Endothelial cell of umbilical vein (primary cell): ENCODE measurements around the gene MYO1G. TPM values are rescaled to one million over a fixed set of nuclear protein-coding genes. Genes with fewer than 3 reads are reported as not detected.

Experiments
- BruUV-seq: library from RNA; stranded (reverse); fragments of 400-500 nt; replicated peaks from 2 replicates; lab custom pipeline; 2021; lab: Mats Ljungman, UMichigan
- CTCF ChIA-PET: fragments of 300-600, 350-600 bp; sonication (Branson Sonifier 250); formaldehyde crosslinking; loops from one replicate; lab custom pipeline; 2021; ENCODE audit warnings: antibody characterized with exemption, inconsistent platforms; lab: Charles Lee
- POLR2A ChIA-PET: fragments of 300-600, 350-600 bp; sonication (Branson Sonifier 250); formaldehyde crosslinking; loops from one replicate; lab custom pipeline; 2021; ENCODE audit warnings: antibody characterized with exemption, inconsistent platforms; lab: Charles Lee
- DNase-seq: peaks from one replicate; pipeline ENCODE4 v3.0.0-alpha.2; 2011; ENCODE audit warnings: low read depth, low spot score
- FAIRE-seq: peaks from 2 replicates; lab custom pipeline; 2011; peaks lifted over from hg19 to GRCh38; lab: Jason Lieb, UNC
- H2AFZ ChIP-seq: 2 replicates; pipeline ENCODE4 v1.6.0; 2012; ENCODE audit warnings: low read depth, low read length, control low read depth, inconsistent platforms
- H3K27ac ChIP-seq: 2 replicates; pipeline ENCODE4 v1.5.1; 2011; ENCODE audit warnings: low read depth, mild to moderate bottlenecking, control low read depth, low read length, moderate library complexity; ENCODE audit not compliant: insufficient read depth
- H3K27me3 ChIP-seq, 2 experiments: 2 replicates each; pipeline versions ENCODE4 v1.6.0 to v1.6.1; 2011; ENCODE audit warnings: low read length in 2 of 2, mixed read lengths in 1 of 2; ENCODE audit not compliant: control insufficient read depth in 2 of 2, insufficient read depth in 2 of 2
- H3K36me3 ChIP-seq, 2 experiments: 2 replicates in 1 of 2; 3 replicates in 1 of 2; pipeline ENCODE4 v1.5.1; 2011; ENCODE audit warnings: low read length in 2 of 2, mild to moderate bottlenecking in 1 of 2, moderate library complexity in 1 of 2; ENCODE audit not compliant: control insufficient read depth in 2 of 2, insufficient read depth in 2 of 2; ENCODE audit errors: extremely low read depth in 1 of 2
- H3K4me1 ChIP-seq: 3 replicates; pipeline ENCODE4 v1.5.1; 2011; ENCODE audit warnings: mild to moderate bottlenecking, low read length; ENCODE audit not compliant: control insufficient read depth, insufficient read depth; ENCODE audit errors: extremely low read depth
- H3K4me2 ChIP-seq: 2 replicates; pipeline ENCODE4 v1.6.1; 2011; ENCODE audit warnings: low read length, control low read depth, mixed read lengths; ENCODE audit not compliant: insufficient read depth
- H3K4me3 ChIP-seq, 3 experiments: fragments of 200-600 bp in 1 of 3; sonication (generic), shearing (Covaris generic) in 1 of 3; replicated peaks in 1 of 3; 2 replicates each; pipeline ENCODE4 v1.5.1; 2011 to 2016; ENCODE audit warnings: control low read depth in 3 of 3, low read length in 3 of 3, mild to moderate bottlenecking in 2 of 3, inconsistent platforms in 1 of 3, low read depth in 1 of 3, moderate library complexity in 1 of 3; ENCODE audit not compliant: insufficient read depth in 1 of 3
- H3K79me2 ChIP-seq: 2 replicates; pipeline ENCODE4 v1.6.0; 2012; ENCODE audit warnings: low read length, inconsistent platforms; ENCODE audit not compliant: control insufficient read depth, insufficient read depth
- H3K9ac ChIP-seq: replicated peaks from 2 replicates; pipeline ENCODE3; 2011; ENCODE audit warnings: low read length, control low read depth; ENCODE audit not compliant: insufficient read depth; ENCODE audit errors: extremely low read depth
- H3K9me1 ChIP-seq: replicated peaks from 3 replicates; pipeline ENCODE4 v1.6.0; 2011; ENCODE audit warnings: mild to moderate bottlenecking, low read length; ENCODE audit not compliant: control insufficient read depth, insufficient read depth; ENCODE audit errors: extremely low read depth
- H3K9me3 ChIP-seq: replicated peaks from 2 replicates; pipeline ENCODE4 v1.5.1; 2012; ENCODE audit warnings: low read length, inconsistent platforms; ENCODE audit not compliant: control insufficient read depth, insufficient read depth
- H4K20me1 ChIP-seq: replicated peaks from 2 replicates; pipeline ENCODE3; 2011; ENCODE audit warnings: mild to moderate bottlenecking, low read length; ENCODE audit not compliant: control insufficient read depth, insufficient read depth; ENCODE audit errors: extremely low read depth
- EZH2 ChIP-seq: IDR thresholded peaks from 2 replicates; pipeline ENCODE4 v1.6.1; 2012; ENCODE audit warnings: borderline replicate concordance, low read depth, mild to moderate bottlenecking, moderate library complexity, low read length, inconsistent platforms; ENCODE audit not compliant: severe bottlenecking
- FOS ChIP-seq: IDR thresholded peaks from 2 replicates; pipeline ENCODE4 v1.6.1; 2011; ENCODE audit warnings: mild to moderate bottlenecking, low read length, moderate library complexity, borderline replicate concordance; ENCODE audit not compliant: insufficient read depth
- GATA2 ChIP-seq: IDR thresholded peaks from 2 replicates; pipeline ENCODE4 v1.7.0; 2011; ENCODE audit warnings: low read depth, mild to moderate bottlenecking, moderate library complexity, mixed read lengths, low read length; ENCODE audit not compliant: insufficient read length, insufficient read depth
- JUN ChIP-seq: IDR thresholded peaks from 2 replicates; pipeline ENCODE4 v1.6.1; 2011; ENCODE audit warnings: borderline replicate concordance, low read depth; ENCODE audit not compliant: insufficient read length, insufficient read depth
- MYC ChIP-seq: IDR thresholded peaks from one replicate; pipeline ENCODE4 v1.6.1; 2011; ENCODE audit warnings: mild to moderate bottlenecking, low read depth, low read length
- POLR2A ChIP-seq: IDR thresholded peaks from 2 replicates; pipeline ENCODE4 v1.6.1; 2012; ENCODE audit warnings: low read depth, mild to moderate bottlenecking, control low read depth, low read length
- POLR2AphosphoS5 ChIP-seq: IDR thresholded peaks from 2 replicates; pipeline ENCODE4 v1.6.1; 2012; ENCODE audit warnings: low read depth, mild to moderate bottlenecking, control low read depth, low read length, moderate library complexity; ENCODE audit not compliant: insufficient read depth
- dilution Hi-C: fragments of 300-500 bp; cut with MboI; formaldehyde crosslinking; loops from one replicate; pipeline ENCODE4 v1.15.0; 2019; ENCODE audit warnings: low sequenced_read_pairs; ENCODE audit not compliant: extremely low pct_ligation_motif_present
- intact Hi-C: fragments of 100-400 bp; cut with micrococcal nuclease; formaldehyde crosslinking; loops from one replicate; pipeline ENCODE4 v1.10.0; 2022
- polyA plus RNA-seq, 4 experiments: library from polyadenylated mRNA; depleted of rRNA in 3 of 4; stranded (reverse) in 3 of 4; unstranded in 1 of 4; fragments of >200 nt; gene quantifications; 2 replicates each; pipeline versions ENCODE4 v1.2.1 to v1.2.3, GENCODE V29; 2011 to 2012; ENCODE audit warnings: missing spikeins in 1 of 4
- total RNA-seq: library from RNA; stranded (reverse); gene quantifications from 2 replicates; pipeline ENCODE4 v1.2.3, GENCODE V29; 2021
- TF ChIP-seq, protein P1 (sequence below), 2 donors: IDR thresholded peaks; 1 replicate in 1 of 2; 2 replicates in 1 of 2; pipeline ENCODE4 v1.5.1; 2011; ENCODE audit warnings: low read length in 2 of 2, mild to moderate bottlenecking in 2 of 2, moderate library complexity in 2 of 2, control low read depth in 1 of 2, inconsistent platforms in 1 of 2, low read depth in 1 of 2; ENCODE audit not compliant: insufficient read depth in 1 of 2; ENCODE audit errors: extremely low read depth in 1 of 2
- TF ChIP-seq, protein P2 (sequence below): IDR thresholded peaks from 2 replicates; pipeline ENCODE4 v1.6.1; 2011; ENCODE audit not compliant: insufficient read depth, insufficient read length

MYO1G gene
- total and polyA plus RNA-seq, 2 donors (not counting 3 experiments of a cell fraction or from before 2014, with no cell fraction given) = 0.11 TPM; not detected in 1

DNA sequence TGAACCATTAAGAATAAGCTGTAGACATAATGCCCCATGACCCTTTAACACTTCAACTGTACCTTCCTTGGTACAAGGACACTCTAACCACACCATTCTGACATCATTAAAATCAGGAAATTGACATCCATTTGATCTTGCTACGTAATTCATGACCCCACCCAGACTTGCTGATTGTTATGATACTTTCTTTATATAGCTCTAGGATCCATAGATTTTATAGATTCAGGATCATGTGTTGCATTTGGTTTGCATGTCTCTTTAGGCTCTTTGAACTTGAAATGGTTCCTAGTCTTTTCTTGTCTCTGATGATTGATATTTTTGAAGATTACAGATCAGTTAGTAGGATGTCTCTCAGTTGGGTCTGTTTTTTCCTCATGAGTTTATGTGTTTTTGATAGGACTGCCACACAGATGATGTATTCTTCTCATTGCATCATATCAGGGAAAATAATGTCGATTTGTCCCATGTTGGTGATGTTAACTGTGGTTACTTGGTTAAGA lies 34.7 kb upstream of the MYO1G start:
- Histone ChIP-seq H4K20me1 (peaks cover 3% of the 10 kb centered on the region), H3K79me2 (peaks cover 39% of the 10 kb centered on the region), H3K9ac (no peak overlapping the region), H3K4me1 (peaks cover 5% of the 10 kb centered on the region), H3K9me1 (peaks cover 4% of the 10 kb centered on the region), H3K27me3 (no peaks in the 10 kb centered on the region), H3K9me3 (no peaks in the 10 kb centered on the region), H3K4me2 (no peak overlapping the region), H3K27ac (no peak overlapping the region), H3K4me3 (no peak overlapping the region), H2AFZ (no peak overlapping the region), H3K36me3 (no peaks in the 10 kb centered on the region)
- no peak for FAIRE-seq
- BruUV-seq = no TSS peak
- no peak for TF ChIP-seq POLR2AphosphoS5
- TF ChIP-seq GATA2 = no peak
- TF ChIP-seq, protein P1, sequence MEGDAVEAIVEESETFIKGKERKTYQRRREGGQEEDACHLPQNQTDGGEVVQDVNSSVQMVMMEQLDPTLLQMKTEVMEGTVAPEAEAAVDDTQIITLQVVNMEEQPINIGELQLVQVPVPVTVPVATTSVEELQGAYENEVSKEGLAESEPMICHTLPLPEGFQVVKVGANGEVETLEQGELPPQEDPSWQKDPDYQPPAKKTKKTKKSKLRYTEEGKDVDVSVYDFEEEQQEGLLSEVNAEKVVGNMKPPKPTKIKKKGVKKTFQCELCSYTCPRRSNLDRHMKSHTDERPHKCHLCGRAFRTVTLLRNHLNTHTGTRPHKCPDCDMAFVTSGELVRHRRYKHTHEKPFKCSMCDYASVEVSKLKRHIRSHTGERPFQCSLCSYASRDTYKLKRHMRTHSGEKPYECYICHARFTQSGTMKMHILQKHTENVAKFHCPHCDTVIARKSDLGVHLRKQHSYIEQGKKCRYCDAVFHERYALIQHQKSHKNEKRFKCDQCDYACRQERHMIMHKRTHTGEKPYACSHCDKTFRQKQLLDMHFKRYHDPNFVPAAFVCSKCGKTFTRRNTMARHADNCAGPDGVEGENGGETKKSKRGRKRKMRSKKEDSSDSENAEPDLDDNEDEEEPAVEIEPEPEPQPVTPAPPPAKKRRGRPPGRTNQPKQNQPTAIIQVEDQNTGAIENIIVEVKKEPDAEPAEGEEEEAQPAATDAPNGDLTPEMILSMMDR (IDR thresholded peaks at IDR 0.05; ENCODE audit: extremely low read depth in 1 of 2, insufficient read depth in 1 of 2, low read depth in 1 of 2, low read length in 2 of 2) = no peak
- no peak for TF ChIP-seq FOS
- no peak for TF ChIP-seq JUN
- TF ChIP-seq, protein P2, sequence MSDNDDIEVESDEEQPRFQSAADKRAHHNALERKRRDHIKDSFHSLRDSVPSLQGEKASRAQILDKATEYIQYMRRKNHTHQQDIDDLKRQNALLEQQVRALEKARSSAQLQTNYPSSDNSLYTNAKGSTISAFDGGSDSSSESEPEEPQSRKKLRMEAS = no peak
- no peak for TF ChIP-seq MYC
- TF ChIP-seq EZH2 = no peak
- no peak for TF ChIP-seq POLR2A
- DNase-seq = no peak
- intact Hi-C loops = no loop called here
- dilution Hi-C loops = no loop called here
- CTCF ChIA-PET = interaction anchor here (1.1 to 3.8 kb wide), 2 partner anchors 9 to 40 kb away, joined by 3 to 15 read pairs; no protein-coding TSS in a partner anchor
- POLR2A ChIA-PET = no interaction called here
